Epithelial cell of proximal tubule (primary cell): ENCODE results near the gene IFRD2. TPM values are rescaled to one million over a fixed set of nuclear protein-coding genes. Genes with fewer than 3 reads are reported as not detected.

ENCODE experiments used
- DNase-seq: peaks from one replicate; pipeline ENCODE4 v3.0.0-alpha.2; 2011; ENCODE audit warnings: low read depth
- H3K4me3 ChIP-seq: 2 replicates; pipeline ENCODE4 v1.5.1; 2011; ENCODE audit warnings: low read depth, mild to moderate bottlenecking, low read length
- total RNA-seq: library from RNA; depleted of rRNA; stranded (reverse); fragments of >200 nt; gene quantifications from 2 replicates; pipeline ENCODE4 v1.2.3, GENCODE V29; 2015
- TF ChIP-seq, protein P1 (sequence below): conservative IDR thresholded peaks from 2 replicates; pipeline ENCODE4 v1.5.1; 2012; ENCODE audit warnings: low read depth, mild to moderate bottlenecking, low read length

IFRD2 gene
- total RNA-seq, 1 donor from 2014 or later, result 76.6 TPM

DNA sequence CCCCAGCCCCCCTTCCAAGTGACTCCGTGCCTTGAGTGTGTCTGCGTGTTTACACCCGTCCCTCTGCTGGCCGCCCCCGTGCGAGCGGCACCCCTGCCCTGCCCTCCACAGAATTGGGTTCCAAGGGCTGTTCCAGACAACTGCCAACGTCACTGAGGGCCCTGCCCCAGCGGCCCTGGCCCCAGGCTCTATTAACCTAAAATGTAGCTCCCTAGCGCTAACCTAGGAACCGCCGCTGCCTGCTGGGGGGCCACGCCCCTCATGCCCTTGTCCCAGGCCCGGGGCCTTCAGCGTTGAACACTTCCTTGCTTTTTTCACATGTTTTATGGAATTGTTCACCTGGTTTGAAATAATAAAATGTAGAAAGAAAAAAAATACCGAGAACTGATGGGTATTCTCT, 33.2 kb downstream of the IFRD2 start:
- TF ChIP-seq, protein P1, sequence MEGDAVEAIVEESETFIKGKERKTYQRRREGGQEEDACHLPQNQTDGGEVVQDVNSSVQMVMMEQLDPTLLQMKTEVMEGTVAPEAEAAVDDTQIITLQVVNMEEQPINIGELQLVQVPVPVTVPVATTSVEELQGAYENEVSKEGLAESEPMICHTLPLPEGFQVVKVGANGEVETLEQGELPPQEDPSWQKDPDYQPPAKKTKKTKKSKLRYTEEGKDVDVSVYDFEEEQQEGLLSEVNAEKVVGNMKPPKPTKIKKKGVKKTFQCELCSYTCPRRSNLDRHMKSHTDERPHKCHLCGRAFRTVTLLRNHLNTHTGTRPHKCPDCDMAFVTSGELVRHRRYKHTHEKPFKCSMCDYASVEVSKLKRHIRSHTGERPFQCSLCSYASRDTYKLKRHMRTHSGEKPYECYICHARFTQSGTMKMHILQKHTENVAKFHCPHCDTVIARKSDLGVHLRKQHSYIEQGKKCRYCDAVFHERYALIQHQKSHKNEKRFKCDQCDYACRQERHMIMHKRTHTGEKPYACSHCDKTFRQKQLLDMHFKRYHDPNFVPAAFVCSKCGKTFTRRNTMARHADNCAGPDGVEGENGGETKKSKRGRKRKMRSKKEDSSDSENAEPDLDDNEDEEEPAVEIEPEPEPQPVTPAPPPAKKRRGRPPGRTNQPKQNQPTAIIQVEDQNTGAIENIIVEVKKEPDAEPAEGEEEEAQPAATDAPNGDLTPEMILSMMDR, result no peak
- no peak overlapping the region for H3K4me3 ChIP-seq
- no peak for DNase-seq

DNA sequence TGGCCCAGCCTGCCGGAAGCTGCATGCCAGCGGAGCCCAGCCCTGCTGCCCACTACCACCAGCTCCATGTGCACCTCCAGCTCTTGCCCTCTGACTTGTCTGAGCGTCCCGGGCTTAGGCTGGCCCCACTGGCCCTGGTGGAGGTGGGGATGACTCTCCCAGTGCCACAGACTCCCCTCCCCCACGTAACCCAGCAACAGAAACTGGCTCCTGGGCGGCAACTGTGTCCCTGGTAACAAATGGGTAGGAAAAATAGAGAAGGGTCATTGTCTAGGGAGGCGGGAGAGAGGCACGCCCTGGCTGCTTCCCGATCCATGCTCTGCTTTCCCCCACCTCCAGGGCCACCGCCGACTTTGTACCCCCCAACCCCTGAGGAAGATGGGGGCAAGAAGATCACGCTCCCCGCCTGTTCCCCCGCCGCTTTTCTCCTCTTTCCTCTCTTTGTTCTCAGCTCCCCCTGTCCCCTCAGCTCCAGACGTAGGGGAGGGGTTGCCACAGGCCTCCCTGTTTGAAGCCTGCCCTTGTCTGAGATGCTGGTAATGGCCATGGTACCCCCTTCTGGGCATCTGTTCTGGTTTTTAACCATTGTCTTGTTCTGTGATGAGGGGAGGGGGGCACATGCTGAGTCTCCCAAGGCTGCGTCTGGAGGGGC, 34.1 kb downstream of the IFRD2 start:
- TF ChIP-seq, protein P1, result no peak
- DNase-seq, result no peak

DNA sequence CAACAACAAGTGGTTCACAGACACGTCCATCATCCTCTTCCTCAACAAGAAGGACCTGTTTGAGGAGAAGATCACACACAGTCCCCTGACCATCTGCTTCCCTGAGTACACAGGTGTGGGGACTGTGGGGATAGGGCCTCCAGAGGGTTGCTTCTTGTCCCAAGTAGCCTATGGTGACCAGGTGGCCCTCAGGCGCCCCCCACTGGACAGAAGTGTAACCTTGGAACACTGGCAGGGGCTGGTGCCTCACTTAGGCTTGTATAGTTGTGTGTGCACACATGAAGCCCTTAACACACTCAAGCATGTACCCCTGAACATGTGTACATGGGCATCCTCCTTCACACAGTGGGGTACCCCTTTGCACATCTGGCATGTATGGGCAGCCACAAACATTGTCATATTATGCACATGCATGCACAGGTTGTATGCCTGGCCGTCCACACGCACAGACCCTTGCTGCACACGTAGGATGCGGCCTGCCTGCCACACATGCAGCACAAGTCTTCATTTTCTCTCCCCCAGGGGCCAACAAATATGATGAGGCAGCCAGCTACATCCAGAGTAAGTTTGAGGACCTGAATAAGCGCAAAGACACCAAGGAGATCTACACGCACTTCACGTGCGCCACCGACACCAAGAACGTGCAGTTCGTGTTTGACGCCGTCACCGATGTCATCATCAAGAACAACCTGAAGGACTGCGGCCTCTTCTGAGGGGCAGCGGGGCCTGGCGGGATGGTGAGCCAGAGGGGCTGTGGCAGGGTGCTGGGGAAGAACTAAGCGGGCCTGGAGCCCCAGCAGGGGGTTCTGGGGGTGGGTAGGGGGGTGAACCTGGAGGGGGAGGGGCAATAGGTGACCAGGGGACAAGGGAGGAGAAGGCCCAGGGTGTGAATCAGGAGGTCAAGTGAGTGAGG, 35.0 kb downstream of the IFRD2 start:
- TF ChIP-seq, protein P1, result peak; percentile 72
- H3K4me3 ChIP-seq, result no peak overlapping the region
- DNase-seq, result no peak

More for the DNA sequence above, 34.1 kb downstream of the IFRD2 start:
- H3K4me3 ChIP-seq, result no peak overlapping the region

DNA sequence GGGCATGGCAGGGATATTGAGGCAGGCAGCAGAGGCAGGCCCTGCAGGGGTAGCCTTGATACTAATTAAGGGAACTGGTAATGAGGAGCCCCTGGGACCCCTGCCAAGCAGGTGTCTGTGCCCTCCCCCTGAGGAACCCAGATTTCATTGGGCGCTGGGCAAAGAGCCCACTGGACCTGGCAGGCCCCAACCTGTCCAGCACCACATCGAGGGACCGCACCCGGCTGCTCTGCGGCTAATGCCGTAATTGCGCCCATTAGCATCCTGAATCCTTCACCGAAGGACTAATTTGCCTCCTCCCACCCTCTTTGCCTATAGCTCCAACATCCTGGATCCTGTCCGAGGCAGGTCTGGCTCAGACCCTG, 37.0 kb downstream of the IFRD2 start:
- TF ChIP-seq, protein P1, result no peak
- no peak for DNase-seq
- H3K4me3 ChIP-seq, result no peak overlapping the region

DNA sequence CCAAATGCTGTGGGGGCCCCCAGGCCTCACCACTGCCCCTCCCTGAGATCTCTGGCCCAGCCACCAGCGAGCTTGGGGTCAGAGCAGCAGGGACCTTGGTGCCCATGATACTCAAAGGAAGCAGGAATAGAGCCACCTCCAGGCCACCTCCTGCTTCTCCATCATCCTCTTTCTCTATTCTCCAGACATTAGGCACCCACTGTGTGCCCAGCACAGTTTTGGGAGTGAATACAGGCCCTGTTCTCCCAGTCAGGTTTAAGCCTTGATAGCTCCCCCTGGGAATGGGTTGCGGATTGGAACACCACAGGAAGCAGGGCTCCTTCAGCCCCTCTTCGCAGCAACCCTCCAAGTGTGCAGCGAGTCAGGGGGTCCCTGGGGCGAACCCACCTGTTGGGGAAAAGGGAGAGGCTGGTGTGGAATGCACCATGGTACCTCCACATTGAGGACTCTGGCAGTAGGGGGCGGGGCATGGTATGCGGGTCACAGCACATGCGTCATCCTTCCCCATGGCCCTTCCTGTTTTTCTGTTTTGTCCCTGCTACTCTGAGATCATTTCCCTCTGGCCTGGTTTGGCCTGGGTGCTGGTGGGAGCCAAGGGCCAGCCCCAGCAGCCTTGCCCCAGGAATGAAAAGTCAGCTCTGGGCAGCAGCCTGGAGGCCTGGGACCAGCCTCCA, 37.5 kb downstream of the IFRD2 start:
- no peak for DNase-seq
- H3K4me3 ChIP-seq, result no peak overlapping the region
- TF ChIP-seq, protein P1, result no peak

DNA sequence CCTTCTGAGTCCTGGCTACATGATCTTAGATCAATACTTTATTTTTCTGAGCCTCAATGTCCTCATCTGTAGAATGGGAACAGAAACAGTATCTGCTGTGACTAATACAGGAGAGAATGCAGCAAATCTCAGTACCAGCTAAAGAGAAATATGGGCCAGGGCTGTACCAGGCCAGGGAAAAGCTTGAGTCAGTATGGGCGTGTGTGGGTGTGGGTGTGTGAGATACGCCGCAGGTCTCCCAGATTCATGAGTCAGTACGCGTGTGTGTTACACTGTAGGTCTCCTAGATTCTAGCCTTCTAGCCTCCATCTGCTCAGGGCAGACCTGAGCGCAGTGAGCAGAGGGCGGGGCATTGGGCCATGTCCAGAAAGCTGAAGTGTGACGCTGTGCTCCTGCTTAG, 41.0 kb downstream of the IFRD2 start:
- TF ChIP-seq, protein P1, result no peak
- DNase-seq, result no peak
- no peak overlapping the region for H3K4me3 ChIP-seq
